Activated CD8-positive, alpha-beta T cell treated with anti-CD3 and anti-CD28 coated beads for 36 hours (primary cell): Measurements from ENCODE around the gene AMPD2. TPM values are rescaled to one million over a fixed set of nuclear protein-coding genes. Genes with fewer than 3 reads are reported as not detected.
A peak's percentile ranks its signal among the peaks of the same experiment; 100 is the strongest.

ENCODE experiments used
- ATAC-seq: fragments of 200-7000 bp; cut with Tn5 transposase; one replicate; pipeline ENCODE4 v1.10.0; 2021; ENCODE audit warnings: mild to moderate bottlenecking, moderate library complexity
- CTCF ChIA-PET: fragments of 350-600 bp; sonication (Branson Sonifier 250); formaldehyde crosslinking; loops from one replicate; lab custom pipeline; 2021; ENCODE audit warnings: antibody characterized with exemption; lab: Charles Lee
- POLR2A ChIA-PET: fragments of 350-600 bp; sonication (Branson Sonifier 250); formaldehyde crosslinking; loops from one replicate; lab custom pipeline; 2021; ENCODE audit warnings: antibody characterized with exemption; lab: Charles Lee
- DNase-seq: peaks from one replicate; pipeline ENCODE4 v3.0.0-alpha.2; 2020
- H3K27ac Mint-ChIP-seq: one replicate; pipeline ENCODE4 v1.8.0; 2021; ENCODE audit warnings: mild to moderate bottlenecking, mixed read lengths
- H3K27me3 Mint-ChIP-seq: one replicate; pipeline ENCODE4 v1.8.0; 2021; ENCODE audit warnings: mixed read lengths
- H3K36me3 Mint-ChIP-seq: one replicate; pipeline ENCODE4 v1.8.0; 2021; ENCODE audit warnings: low read depth, mixed read lengths
- H3K4me1 Mint-ChIP-seq: one replicate; pipeline ENCODE4 v1.8.0; 2021; ENCODE audit warnings: low read depth, mixed read lengths
- H3K4me3 Mint-ChIP-seq: one replicate; pipeline ENCODE4 v1.8.0; 2021; ENCODE audit warnings: mild to moderate bottlenecking, moderate library complexity, mixed read lengths
- H3K9me3 Mint-ChIP-seq: one replicate; pipeline ENCODE4 v1.8.0; 2021; ENCODE audit warnings: mixed read lengths
- CTCF ChIP-seq: fragments of 200-600 bp; IDR thresholded peaks from one replicate; pipeline ENCODE4 v1.8.0; 2022; ENCODE audit warnings: antibody characterized with exemption, mild to moderate bottlenecking
- intact Hi-C: fragments of 100-400 bp; cut with micrococcal nuclease; formaldehyde crosslinking; loops from one replicate; pipeline ENCODE4 v1.10.0; 2022
- total RNA-seq, 2 experiments: library from RNA; stranded (reverse); gene quantifications; one replicate each; pipeline ENCODE4 v1.2.3, GENCODE V29; 2021

AMPD2 gene
- total RNA-seq, 2 experiments from 2014 or later = 107 to 119 TPM

- ChIA-PET POLR2A (no interaction called here), CTCF (no interaction called here)
- intact Hi-C loops = no loop called here
- TF ChIP-seq CTCF = no peak
- no peaks in the 10 kb centered on the region for H3K4me1 Mint-ChIP-seq
- H3K27ac Mint-ChIP-seq = no peak overlapping the region
- peaks cover 30% of the 10 kb centered on the region for H3K36me3 Mint-ChIP-seq
- ATAC-seq (no peak), DNase-seq (no peak)
- H3K9me3 Mint-ChIP-seq = no peaks in the 10 kb centered on the region
- H3K4me3 Mint-ChIP-seq = no peak overlapping the region
- H3K27me3 Mint-ChIP-seq = no peaks in the 10 kb centered on the region
These were observed 30.0 kb upstream of the AMPD2 start for GRCh38 chr1:109589679-109590078.

GRCh38 chr1:109592916-109593315 is 26.7 kb upstream of the AMPD2 start:
- CTCF ChIA-PET = interaction anchor here (1.0 to 1.2 kb wide), 2 partner anchors 12 to 181 kb away, joined by 3 read pairs; no protein-coding TSS in a partner anchor
- DNase-seq (no peak), ATAC-seq (no peak)
- Mint-ChIP-seq H3K27me3 (no peaks in the 10 kb centered on the region), H3K27ac (no peak overlapping the region), H3K36me3 (peaks cover 19% of the 10 kb centered on the region), H3K4me3 (no peak overlapping the region), H3K4me1 (no peaks in the 10 kb centered on the region), H3K9me3 (no peaks in the 10 kb centered on the region)
- intact Hi-C loops = no loop called here
- POLR2A ChIA-PET = no interaction called here
- TF ChIP-seq CTCF = no peak

GRCh38 chr1:109595531-109595930 is 24.1 kb upstream of the AMPD2 start:
- no peak for DNase-seq
- H3K9me3 Mint-ChIP-seq = no peaks in the 10 kb centered on the region
- peaks cover 17% of the 10 kb centered on the region for H3K36me3 Mint-ChIP-seq
- no peaks in the 10 kb centered on the region for H3K4me1 Mint-ChIP-seq
- no peaks in the 10 kb centered on the region for H3K27me3 Mint-ChIP-seq
- ChIA-PET CTCF (interaction anchor here (1.5 kb wide), 1 partner anchor 45 kb away, joined by 4 read pairs; no protein-coding TSS in a partner anchor), POLR2A (no interaction called here)
- no peak for ATAC-seq
- intact Hi-C loops = no loop called here
- H3K4me3 Mint-ChIP-seq = no peak overlapping the region
- H3K27ac Mint-ChIP-seq = no peak overlapping the region
- no peak for TF ChIP-seq CTCF

- Mint-ChIP-seq H3K27me3 (no peaks in the 10 kb centered on the region), H3K36me3 (peaks cover 8% of the 10 kb centered on the region), H3K27ac (no peak overlapping the region), H3K9me3 (no peaks in the 10 kb centered on the region), H3K4me3 (no peak overlapping the region), H3K4me1 (peaks cover 10% of the 10 kb centered on the region)
- ATAC-seq (no peak), DNase-seq (no peak)
- TF ChIP-seq CTCF = no peak
- CTCF ChIA-PET = interaction anchor here (1.2 to 2.0 kb wide), 3 partner anchors 16 to 52 kb away, joined by 4 to 7 read pairs (median 4); no protein-coding TSS in a partner anchor
- POLR2A ChIA-PET = interaction anchor here (1.0 to 1.1 kb wide), 2 partner anchors 18 to 22 kb away, joined by 3 to 4 read pairs; partner anchors contain the start of gene AMPD2
- intact Hi-C loops = no loop called here
These were observed 21.5 kb upstream of the AMPD2 start for GRCh38 chr1:109598156-109598555.

GRCh38 chr1:109598655-109599054 is 21.0 kb upstream of the AMPD2 start:
- Mint-ChIP-seq H3K4me3 (no peak overlapping the region), H3K27me3 (no peaks in the 10 kb centered on the region), H3K27ac (no peak overlapping the region), H3K36me3 (peaks cover 7% of the 10 kb centered on the region), H3K9me3 (no peaks in the 10 kb centered on the region), H3K4me1 (peaks cover 15% of the 10 kb centered on the region)
- ChIA-PET CTCF (interaction anchor here (1.3 kb wide), 1 partner anchor 41 kb away, joined by 4 read pairs; no protein-coding TSS in a partner anchor), POLR2A (interaction anchor here (1.0 kb wide), 1 partner anchor 18 kb away, joined by 3 read pairs; no protein-coding TSS in a partner anchor)
- TF ChIP-seq CTCF = peak; percentile 23
- ATAC-seq (no peak), DNase-seq (no peak)
- intact Hi-C loops = no loop called here
